DOHH2 (cell line): ENCODE results near the gene ACTR1A.

Experiments used
- CTCF ChIP-seq: fragments of 200-600 bp; sonication (generic); IDR thresholded peaks from one replicate; pipeline ENCODE4 v1.5.1; 2014; ENCODE audit warnings: antibody characterized with exemption, mild to moderate bottlenecking, low read depth, low read length; ENCODE audit not compliant: poor library complexity, severe bottlenecking
- EZH2phosphoT487 ChIP-seq: fragments of 200-600 bp; sonication (generic); IDR thresholded peaks from 2 replicates; pipeline ENCODE4 v1.6.1; 2017; ENCODE audit warnings: borderline replicate concordance, mild to moderate bottlenecking, antibody characterized with exemption, low read length, moderate library complexity, mixed read lengths

GRCh38 chr10:102492983-102493382 is 9.5 kb downstream of the ACTR1A start:
- TF ChIP-seq CTCF = no peak
- no peak for TF ChIP-seq EZH2phosphoT487
